ENCODE results near the gene ABHD2. TPM values are rescaled to one million over a fixed set of nuclear protein-coding genes. Genes with fewer than 3 reads are reported as not detected.

The ABHD2 gene
- total RNA-seq, 1 donor: 115 TPM

DNA sequence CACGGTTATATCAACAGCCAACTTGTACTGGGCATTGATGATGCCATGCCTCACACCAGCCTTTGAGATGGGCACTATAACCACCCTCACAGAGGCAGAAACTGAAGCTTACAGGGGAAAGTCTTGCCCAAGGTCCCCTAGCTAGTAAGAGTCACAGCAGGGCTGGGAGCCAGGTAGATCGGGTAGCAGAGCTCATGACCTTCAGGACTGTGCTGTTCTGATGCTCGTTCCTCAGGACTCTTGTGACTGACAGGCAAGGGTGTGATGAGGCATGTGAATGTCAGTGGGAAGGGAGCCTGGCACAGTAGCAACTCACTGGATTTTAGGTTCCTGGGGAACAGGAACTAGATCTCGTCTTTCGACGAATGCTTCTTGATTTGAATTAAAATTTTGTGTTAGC, 67.4 kb downstream of the ABHD2 start:
- TF ChIP-seq, protein P1, sequence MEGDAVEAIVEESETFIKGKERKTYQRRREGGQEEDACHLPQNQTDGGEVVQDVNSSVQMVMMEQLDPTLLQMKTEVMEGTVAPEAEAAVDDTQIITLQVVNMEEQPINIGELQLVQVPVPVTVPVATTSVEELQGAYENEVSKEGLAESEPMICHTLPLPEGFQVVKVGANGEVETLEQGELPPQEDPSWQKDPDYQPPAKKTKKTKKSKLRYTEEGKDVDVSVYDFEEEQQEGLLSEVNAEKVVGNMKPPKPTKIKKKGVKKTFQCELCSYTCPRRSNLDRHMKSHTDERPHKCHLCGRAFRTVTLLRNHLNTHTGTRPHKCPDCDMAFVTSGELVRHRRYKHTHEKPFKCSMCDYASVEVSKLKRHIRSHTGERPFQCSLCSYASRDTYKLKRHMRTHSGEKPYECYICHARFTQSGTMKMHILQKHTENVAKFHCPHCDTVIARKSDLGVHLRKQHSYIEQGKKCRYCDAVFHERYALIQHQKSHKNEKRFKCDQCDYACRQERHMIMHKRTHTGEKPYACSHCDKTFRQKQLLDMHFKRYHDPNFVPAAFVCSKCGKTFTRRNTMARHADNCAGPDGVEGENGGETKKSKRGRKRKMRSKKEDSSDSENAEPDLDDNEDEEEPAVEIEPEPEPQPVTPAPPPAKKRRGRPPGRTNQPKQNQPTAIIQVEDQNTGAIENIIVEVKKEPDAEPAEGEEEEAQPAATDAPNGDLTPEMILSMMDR (IDR thresholded peaks at IDR 0.05; ENCODE audit: extremely low read depth, low read depth, low read length): no peak
- no peak overlapping the region for H3K4me3 ChIP-seq (ENCODE audit: insufficient read depth, low read length)
- H3K36me3 ChIP-seq (ENCODE audit: insufficient read depth, low read length): peaks cover 46% of the 10 kb centered on the region
- no peak overlapping the region for H2AFZ ChIP-seq (ENCODE audit: low read length)
- H3K79me2 ChIP-seq (ENCODE audit: insufficient read depth, low read length): peaks cover 10% of the 10 kb centered on the region
- no peaks in the 10 kb centered on the region for H4K20me1 ChIP-seq (ENCODE audit: insufficient read depth, low read length)
- no peaks in the 10 kb centered on the region for H3K27me3 ChIP-seq (ENCODE audit: insufficient read depth, low read length)
- no peaks in the 10 kb centered on the region for H3K9me3 ChIP-seq (ENCODE audit: low read depth, low read length)
- no peaks in the 10 kb centered on the region for H3K4me1 ChIP-seq (ENCODE audit: insufficient read depth, low read length)
- no peak for DNase-seq (ENCODE audit: insufficient read length, low spot score, missing footprints)
- H3K27ac ChIP-seq (ENCODE audit: low read depth, low read length): no peak overlapping the region
- H3K4me2 ChIP-seq (ENCODE audit: insufficient read depth, low read length): no peak overlapping the region

DNA sequence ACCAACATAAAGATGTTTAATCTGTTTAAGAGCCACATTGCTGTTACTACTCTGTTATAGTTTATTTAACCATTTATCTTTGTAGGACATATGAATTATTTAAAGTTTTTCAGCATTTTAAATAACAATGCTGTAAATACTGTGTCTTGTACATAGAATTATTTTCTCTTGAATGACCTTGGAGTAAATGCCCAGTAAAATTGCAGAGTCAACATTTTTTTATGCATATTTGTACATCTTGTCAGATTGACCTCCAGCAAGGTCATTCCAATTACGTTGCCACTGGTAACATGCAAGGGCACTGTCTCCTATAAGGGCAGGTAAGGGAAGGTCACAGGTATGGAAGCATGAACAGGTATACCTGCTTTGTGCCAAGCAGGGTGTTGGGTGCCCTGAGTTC, 68.8 kb downstream of the ABHD2 start:
- H3K9me3 ChIP-seq (ENCODE audit: low read depth, low read length): no peaks in the 10 kb centered on the region
- H4K20me1 ChIP-seq (ENCODE audit: insufficient read depth, low read length): no peaks in the 10 kb centered on the region
- H3K27me3 ChIP-seq (ENCODE audit: insufficient read depth, low read length): no peaks in the 10 kb centered on the region
- no peak overlapping the region for H2AFZ ChIP-seq (ENCODE audit: low read length)
- no peak overlapping the region for H3K4me3 ChIP-seq (ENCODE audit: insufficient read depth, low read length)
- no peak for DNase-seq (ENCODE audit: insufficient read length, low spot score, missing footprints)
- H3K36me3 ChIP-seq (ENCODE audit: insufficient read depth, low read length): peaks cover 46% of the 10 kb centered on the region
- H3K4me1 ChIP-seq (ENCODE audit: insufficient read depth, low read length): no peaks in the 10 kb centered on the region
- TF ChIP-seq, protein P1 (IDR thresholded peaks at IDR 0.05; ENCODE audit: extremely low read depth, low read depth, low read length): no peak
- no peak overlapping the region for H3K27ac ChIP-seq (ENCODE audit: low read depth, low read length)
- H3K79me2 ChIP-seq (ENCODE audit: insufficient read depth, low read length): peaks cover 2% of the 10 kb centered on the region
- no peak overlapping the region for H3K4me2 ChIP-seq (ENCODE audit: insufficient read depth, low read length)

DNA sequence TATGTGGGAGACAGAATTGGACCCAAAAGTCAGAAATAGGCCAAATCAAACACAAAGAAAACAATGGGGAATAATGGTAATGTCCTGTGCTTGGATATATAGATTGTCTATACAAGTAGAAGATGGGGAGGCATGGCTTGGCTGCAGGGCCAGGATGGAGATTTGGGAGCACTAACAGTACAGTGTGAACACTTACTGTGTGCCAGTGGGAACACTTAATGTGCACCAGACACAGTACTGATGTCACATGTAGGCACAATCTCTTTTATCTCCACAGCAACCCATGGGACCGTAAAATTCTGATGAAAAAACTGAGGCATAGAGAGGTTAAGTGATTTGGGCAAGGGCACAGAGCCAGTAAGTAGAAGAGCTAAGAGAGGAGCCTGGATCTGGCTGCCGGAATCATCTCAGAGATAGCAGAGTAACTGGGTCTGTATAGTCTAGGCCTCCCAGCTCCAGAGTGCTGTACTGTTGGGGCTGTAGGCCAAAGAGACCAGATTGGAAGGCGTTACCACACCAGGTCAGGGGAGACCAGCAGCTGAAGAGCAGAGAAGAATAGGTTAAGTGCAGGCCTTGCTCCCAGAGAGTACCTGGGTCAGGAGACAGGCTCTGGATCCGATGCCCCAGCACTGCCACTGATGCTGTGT, 69.8 kb downstream of the ABHD2 start:
- H3K79me2 ChIP-seq (ENCODE audit: insufficient read depth, low read length): no peaks in the 10 kb centered on the region
- no peaks in the 10 kb centered on the region for H4K20me1 ChIP-seq (ENCODE audit: insufficient read depth, low read length)
- no peak overlapping the region for H3K4me2 ChIP-seq (ENCODE audit: insufficient read depth, low read length)
- H3K4me1 ChIP-seq (ENCODE audit: insufficient read depth, low read length): no peaks in the 10 kb centered on the region
- H3K27me3 ChIP-seq (ENCODE audit: insufficient read depth, low read length): no peaks in the 10 kb centered on the region
- TF ChIP-seq, protein P1 (IDR thresholded peaks at IDR 0.05; ENCODE audit: extremely low read depth, low read depth, low read length): no peak
- no peak overlapping the region for H3K27ac ChIP-seq (ENCODE audit: low read depth, low read length)
- H3K4me3 ChIP-seq (ENCODE audit: insufficient read depth, low read length): no peak overlapping the region
- H3K36me3 ChIP-seq (ENCODE audit: insufficient read depth, low read length): peaks cover 40% of the 10 kb centered on the region
- H3K9me3 ChIP-seq (ENCODE audit: low read depth, low read length): no peaks in the 10 kb centered on the region
- DNase-seq (ENCODE audit: insufficient read length, low spot score, missing footprints): no peak
- no peak overlapping the region for H2AFZ ChIP-seq (ENCODE audit: low read length)

DNA sequence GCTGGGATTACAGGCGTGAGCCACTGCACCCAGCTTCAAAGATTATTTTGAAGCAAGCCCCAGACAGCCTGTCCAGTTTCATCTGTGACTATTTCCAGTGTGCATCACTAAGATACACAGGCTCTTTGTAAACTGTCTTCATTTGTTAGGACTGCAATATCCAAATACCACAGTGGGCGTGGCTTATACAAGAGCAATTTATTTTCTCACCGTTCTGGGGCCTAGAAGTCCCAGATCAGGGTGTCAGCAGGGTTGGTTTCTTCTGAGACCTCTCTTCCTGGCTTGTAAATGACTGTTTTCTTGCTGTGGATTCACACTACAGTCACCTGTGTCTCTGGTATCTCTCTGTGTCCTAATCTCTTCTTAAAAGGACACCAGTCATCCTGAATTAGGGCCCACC, 73.4 kb downstream of the ABHD2 start:
- H4K20me1 ChIP-seq (ENCODE audit: insufficient read depth, low read length): peaks cover 5% of the 10 kb centered on the region
- H3K27me3 ChIP-seq (ENCODE audit: insufficient read depth, low read length): no peaks in the 10 kb centered on the region
- TF ChIP-seq, protein P1 (IDR thresholded peaks at IDR 0.05; ENCODE audit: extremely low read depth, low read depth, low read length): no peak
- DNase-seq (ENCODE audit: insufficient read length, low spot score, missing footprints): no peak
- no peaks in the 10 kb centered on the region for H3K79me2 ChIP-seq (ENCODE audit: insufficient read depth, low read length)
- H3K4me1 ChIP-seq (ENCODE audit: insufficient read depth, low read length): no peaks in the 10 kb centered on the region
- no peak overlapping the region for H2AFZ ChIP-seq (ENCODE audit: low read length)
- peaks cover 19% of the 10 kb centered on the region for H3K36me3 ChIP-seq (ENCODE audit: insufficient read depth, low read length)
- no peak overlapping the region for H3K4me2 ChIP-seq (ENCODE audit: insufficient read depth, low read length)
- H3K4me3 ChIP-seq (ENCODE audit: insufficient read depth, low read length): no peak overlapping the region
- no peak overlapping the region for H3K27ac ChIP-seq (ENCODE audit: low read depth, low read length)
- H3K9me3 ChIP-seq (ENCODE audit: low read depth, low read length): no peaks in the 10 kb centered on the region
